M059J (cell line): Measurements from ENCODE around the gene IQGAP2. TPM values are rescaled to one million over a fixed set of nuclear protein-coding genes. Genes with fewer than 3 reads are reported as not detected.

Experiments used
- DNase-seq: peaks from one replicate; pipeline ENCODE4 v3.0.0-alpha.2; 2012; ENCODE audit warnings: low read depth
- total RNA-seq: library from RNA; depleted of rRNA; stranded (reverse); fragments of >200 nt; shearing (Covaris generic); gene quantifications from 2 replicates; pipeline ENCODE4 v1.2.3, GENCODE V29; 2014

The IQGAP2 gene
- total RNA-seq, 1 experiment from 2014 or later: 0.52 TPM

GRCh38 chr5:76710991-76711390, 307.9 kb downstream of the IQGAP2 start:
- peak; percentile 49 for DNase-seq

GRCh38 chr5:76714751-76715485, 311.8 kb downstream of the IQGAP2 start:
- DNase-seq: no peak

GRCh38 chr5:76715486-76715735, 312.3 kb downstream of the IQGAP2 start:
- DNase-seq: no peak

GRCh38 chr5:76715736-76716455, 312.8 kb downstream of the IQGAP2 start, which contains the start of gene F2R:
Gene F2R, plus strand, starts transcription at chr5:76716126. Its CDS starts 182 bp downstream, at chr5:76716308.
- peak; percentile 73 for DNase-seq

GRCh38 chr5:76716456-76717157, 313.5 kb downstream of the IQGAP2 start:
- DNase-seq: peak; percentile 47

- DNase-seq: no peak
Measured at GRCh38 chr5:76717222-76718083, 314.4 kb downstream of the IQGAP2 start.

GRCh38 chr5:76718381-76718832, 315.3 kb downstream of the IQGAP2 start:
- DNase-seq: peak; percentile 84

GRCh38 chr5:76718880-76719279, 315.8 kb downstream of the IQGAP2 start:
- no peak for DNase-seq

- no peak for DNase-seq
Measured at GRCh38 chr5:76720988-76721569, 318.0 kb downstream of the IQGAP2 start.

GRCh38 chr5:76723266-76723665, 320.2 kb downstream of the IQGAP2 start:
- no peak for DNase-seq

- peak; percentile 45 for DNase-seq
Measured at GRCh38 chr5:76723906-76724305, 320.8 kb downstream of the IQGAP2 start.

- peak; percentile 96 for DNase-seq
Measured at GRCh38 chr5:76724871-76725270, 321.8 kb downstream of the IQGAP2 start.

- no peak for DNase-seq
Measured at GRCh38 chr5:76728965-76729364, 325.9 kb downstream of the IQGAP2 start.

- DNase-seq: no peak
Measured at GRCh38 chr5:76729373-76730290, 326.5 kb downstream of the IQGAP2 start.

- DNase-seq: no peak
Measured at GRCh38 chr5:76732405-76733048, 329.4 kb downstream of the IQGAP2 start.

- no peak for DNase-seq
Measured at GRCh38 chr5:76733049-76733417, 329.9 kb downstream of the IQGAP2 start.

GRCh38 chr5:76735762-76736545, 332.9 kb downstream of the IQGAP2 start:
- DNase-seq: no peak

GRCh38 chr5:76736679-76737556, 333.8 kb downstream of the IQGAP2 start:
- DNase-seq: peak; percentile 47
